HG02610 (cell line): ENCODE measurements around the gene SH3GL2.

Source experiments
- ATAC-seq: cut with Tn5 transposase; IDR thresholded peaks from one replicate; pipeline ENCODE4 v1.9.1; 2021; ENCODE audit warnings: mild to moderate bottlenecking, moderate library complexity; ENCODE audit not compliant: unreplicated experiment

Gene SH3GL2

DNA sequence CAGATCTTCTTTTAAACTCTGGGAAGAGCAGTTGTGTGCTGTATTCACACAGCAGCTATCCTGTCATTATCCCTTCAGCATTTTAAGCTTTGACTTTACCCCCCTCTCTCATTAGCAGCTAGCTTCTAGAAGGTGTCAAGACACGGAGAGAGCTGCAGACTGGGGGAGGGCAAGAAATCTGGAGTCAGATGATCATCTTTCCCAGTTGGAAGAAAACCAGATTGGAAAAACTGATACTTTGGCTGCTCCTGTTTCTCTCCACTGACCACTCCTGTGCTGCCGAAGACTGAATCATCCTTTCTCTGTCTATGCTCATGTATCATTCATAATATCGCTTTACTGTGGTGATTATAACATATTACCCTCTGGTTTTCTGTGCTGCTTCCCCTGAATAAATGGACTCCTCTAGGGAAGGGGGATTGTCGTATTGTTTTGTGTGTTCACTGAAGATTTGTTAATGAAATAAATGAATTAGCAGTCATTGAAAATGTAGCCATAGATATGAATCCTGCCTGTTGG lies 75.1 kb downstream of the SH3GL2 start:
- no peak for ATAC-seq

DNA sequence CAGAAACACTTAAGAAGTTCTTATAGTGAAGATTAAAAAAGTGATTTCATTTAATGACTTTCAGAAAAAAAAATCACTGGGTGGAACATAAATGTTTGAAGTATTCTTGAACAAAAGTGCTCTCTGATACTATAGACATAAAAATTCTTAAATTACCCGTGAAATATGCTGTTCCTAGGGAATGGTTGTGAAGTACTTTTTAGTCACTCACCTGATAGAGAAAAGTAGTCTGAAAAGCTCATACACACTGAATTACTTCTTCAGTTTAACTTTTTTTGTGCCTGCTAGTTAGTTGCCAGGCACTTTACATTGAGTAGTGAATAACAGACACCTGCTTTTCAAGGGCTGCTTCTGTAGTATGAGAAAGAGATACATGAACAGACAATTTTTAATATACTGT lies 78.0 kb downstream of the SH3GL2 start:
- ATAC-seq: no peak

DNA sequence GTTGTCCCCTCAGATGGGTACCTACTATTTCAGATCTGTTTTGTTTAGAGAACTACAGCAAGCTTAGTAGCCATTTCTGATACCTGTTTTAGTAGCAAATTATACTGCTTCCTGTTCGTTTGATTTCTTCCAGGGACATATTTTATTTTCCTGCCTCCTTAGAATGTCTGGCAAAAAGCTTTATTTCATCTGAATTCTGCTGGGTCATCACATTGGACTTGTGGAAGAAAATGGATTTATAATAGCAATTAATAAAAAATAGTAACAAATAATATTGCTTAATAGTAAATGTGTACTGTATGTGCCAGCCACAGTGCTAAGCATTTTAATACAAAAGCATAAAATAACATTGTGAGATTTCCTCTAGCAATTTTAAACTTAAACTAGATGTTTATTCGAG lies 79.4 kb downstream of the SH3GL2 start:
- ATAC-seq: no peak

DNA sequence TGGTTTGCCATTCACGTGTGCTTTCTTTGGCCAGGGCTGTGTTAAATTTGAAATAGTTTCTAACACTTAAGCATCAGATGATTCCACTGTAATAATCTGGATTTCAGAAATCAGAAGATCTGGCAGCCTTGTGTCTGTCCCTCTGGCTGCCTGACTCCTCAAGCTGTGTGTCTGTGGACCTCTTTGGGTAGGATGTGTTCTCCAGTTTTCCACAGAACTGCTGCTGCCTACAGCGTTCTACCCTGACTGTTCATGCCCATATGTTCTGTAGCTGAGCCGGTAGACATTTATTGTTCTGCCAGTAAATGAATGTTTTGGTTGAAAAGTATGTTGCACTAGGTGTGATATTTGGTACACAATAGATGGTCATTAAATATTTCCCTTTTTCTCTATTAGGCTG lies 81.3 kb downstream of the SH3GL2 start:
- ATAC-seq: no peak

DNA sequence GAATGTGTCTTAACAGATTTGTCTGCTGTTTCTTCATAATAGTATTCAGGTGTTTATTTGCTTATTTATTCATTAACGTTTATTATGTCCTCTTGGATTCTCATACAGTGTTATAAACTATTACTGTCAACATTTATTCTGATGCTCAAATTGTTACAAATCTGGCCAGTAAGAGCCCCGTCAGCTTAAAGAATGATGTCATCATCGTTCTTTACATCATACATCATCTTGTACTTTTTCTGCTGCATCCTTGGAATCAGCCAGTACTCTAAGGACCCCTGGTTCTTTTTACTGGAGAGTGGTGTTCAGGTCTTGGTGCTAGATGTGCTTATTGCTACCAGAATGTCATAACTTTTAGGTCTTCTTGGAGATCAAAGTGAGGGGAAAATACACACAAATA lies 86.6 kb downstream of the SH3GL2 start:
- no peak for ATAC-seq

DNA sequence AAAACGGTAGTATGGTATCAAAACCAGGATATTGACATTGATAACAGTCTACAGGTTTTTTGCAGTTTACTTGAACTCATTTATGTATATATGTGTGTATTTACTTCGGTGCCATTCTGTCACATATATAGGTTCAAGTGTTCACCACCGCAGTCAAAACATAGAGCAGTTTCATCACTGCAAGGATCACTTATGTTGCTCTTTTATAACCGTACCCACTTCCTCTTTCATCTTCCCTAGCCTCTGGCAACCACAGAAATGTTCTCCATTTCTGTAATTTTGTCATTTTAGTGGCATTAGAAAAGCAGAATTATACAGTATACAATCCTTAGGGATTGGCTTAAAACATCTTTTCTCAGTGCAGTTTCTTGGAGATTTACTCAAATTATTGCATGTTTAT lies 90.3 kb downstream of the SH3GL2 start:
- no peak for ATAC-seq

DNA sequence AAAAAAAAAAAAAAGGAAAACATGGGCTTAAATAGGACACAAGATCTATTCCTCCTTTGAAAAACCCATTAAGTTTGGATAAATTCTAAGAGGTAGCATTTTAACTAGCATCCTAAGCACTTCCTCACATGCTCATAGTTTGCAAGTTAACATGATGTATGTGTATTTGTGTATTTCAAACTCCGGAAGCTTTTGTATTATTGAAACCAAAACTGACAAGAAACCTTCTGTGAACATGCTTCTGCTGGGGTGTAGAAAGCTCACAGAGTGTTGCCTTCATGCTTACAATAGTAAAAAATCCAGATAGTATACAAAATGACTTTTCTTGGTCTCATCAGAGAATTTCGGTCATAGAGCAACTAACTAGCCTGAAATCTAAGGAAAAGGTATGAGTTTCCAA lies 103.8 kb downstream of the SH3GL2 start:
- ATAC-seq: no peak

DNA sequence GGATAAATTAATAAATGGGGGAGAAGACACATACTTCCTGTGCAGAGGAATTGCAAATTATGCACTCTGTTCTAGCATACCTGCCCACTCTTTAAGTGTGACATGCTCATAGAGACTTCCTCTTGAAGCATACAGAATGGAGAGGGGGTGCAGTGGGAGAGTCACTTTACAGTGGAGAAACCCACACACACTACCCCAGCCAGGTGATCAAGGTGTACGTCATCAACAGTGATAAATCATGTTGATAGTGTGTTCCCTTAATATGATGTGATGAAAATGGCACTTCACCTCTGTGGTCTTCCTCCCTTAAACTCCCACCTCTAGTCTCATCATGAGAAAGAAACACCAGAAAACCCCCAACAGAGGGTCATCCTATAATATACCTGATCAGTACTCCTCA lies 110.0 kb downstream of the SH3GL2 start:
- no peak for ATAC-seq

DNA sequence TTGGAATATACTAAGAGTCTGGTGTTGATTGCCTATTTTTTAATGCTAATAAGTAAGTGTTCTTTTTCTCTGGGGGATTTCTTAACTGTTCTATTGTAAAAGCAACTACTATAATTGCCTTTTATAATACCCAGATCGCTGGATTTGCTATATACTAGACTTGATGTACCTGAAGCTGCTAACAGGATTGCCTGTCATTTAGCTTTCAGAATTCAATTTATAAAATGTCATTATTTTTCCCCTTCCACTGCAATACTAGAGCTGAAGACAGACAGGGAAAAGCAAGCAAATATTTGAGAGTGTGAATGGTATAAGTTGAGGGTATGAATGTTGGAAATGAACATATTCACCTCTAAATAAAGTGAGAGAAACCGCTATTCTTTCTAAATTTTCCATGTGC lies 115.5 kb downstream of the SH3GL2 start:
- ATAC-seq: no peak

DNA sequence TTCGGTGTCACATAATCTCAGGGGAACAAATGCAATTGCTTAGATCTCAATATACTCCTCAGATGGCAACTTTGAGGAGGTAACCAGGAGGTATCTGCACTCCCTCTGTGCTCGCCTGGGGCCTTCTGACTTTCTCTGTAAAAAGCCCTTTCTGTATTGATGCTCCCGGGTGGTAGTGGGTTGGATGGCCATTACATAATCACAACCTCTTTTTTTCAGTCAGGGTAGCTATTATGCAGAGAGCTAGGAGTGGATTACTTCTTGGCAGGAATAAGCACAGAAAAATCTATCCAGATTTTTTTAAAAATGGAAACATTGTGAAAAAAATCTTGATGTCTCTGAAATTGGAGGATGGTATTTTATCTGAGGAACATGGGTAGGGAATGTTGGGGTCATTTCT lies 116.6 kb downstream of the SH3GL2 start:
- ATAC-seq: no peak

DNA sequence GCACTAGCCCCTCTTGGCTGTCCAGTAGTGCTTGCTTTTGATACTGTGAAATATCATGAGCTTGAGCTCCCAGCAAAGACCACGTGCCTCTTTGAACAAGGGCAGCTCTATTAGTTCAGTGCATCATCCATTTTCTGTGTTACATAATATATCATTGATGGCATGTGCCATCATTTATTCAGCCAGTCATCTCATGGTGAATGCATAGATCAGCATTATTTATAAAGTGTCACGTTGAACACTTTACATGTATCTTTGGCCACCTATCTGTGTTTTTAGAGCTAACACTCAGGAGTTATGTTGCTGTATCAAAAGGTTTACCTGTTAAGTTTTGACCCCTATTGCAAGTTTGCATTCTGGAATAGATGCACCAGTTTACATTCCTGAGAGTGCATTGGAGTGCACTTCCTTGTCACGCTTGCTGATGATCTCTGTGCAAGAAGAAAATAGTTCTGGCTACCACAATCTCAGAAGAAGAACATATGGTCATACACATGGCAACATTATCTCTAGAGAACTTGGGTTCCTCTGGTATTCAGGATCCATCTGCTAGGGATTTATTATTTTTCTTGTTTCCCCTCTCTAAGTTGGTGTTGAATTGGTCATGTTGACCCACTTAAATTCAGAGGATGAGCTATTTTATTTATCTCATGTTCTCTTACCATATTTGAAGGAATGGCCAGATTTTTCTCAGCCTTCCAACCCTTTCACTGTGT lies 120.9 kb downstream of the SH3GL2 start:
- ATAC-seq: no peak

DNA sequence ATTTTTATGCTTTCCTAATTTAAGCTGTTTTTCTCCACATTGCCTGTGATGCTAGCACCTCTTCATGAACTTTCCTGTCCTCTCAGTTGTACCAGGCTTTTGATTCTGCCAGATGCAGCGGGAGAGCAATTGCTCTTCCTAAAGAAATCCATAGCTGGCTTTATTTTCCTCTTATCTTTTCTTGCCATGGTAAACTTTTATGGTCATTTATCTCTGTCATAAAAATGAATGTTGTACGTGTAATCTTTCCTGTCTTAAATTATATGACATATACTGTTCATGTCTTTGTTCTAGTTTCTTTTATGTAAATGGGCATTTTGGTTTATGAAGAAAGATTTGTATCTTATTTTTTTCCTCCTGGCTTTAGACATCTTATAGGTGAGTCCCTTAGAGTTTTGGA lies 127.5 kb downstream of the SH3GL2 start:
- ATAC-seq: no peak

DNA sequence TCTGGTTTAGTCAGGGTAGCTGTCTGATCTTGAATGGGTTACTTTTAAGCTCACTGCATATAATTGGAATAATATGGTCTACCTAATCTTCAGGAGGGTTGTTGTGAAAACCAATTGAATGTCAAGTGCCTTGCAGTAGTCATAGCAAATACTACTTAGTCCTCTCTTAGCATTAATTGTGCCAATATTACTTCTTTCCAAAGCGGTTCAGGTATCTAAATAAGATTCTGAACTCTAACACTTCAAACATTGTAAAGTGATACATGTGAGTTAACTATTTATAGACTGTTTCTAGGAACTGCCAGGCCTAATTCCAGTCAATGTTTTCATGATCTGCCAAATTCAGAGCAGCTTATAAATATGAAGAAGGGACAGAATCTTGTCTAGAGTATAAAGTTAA lies 140.2 kb downstream of the SH3GL2 start:
- ATAC-seq: no peak

DNA sequence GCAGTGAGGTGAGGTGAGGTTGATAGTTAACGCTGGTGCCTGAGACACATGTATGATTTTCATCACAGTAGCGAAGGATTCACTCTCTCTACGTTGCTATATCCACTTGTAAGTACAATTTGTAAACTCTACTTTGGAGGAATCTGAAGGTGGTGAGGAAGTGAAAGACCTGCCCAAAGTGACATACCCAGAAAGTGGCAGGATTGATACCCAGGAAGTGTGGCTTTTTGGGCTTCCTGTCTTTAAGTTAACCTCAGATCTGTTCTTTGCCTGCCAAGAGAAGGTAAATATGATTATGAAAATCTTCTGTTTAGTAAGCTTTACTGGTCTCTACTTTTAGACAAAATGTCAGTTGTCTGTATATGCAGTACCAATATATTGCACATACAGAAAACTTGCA lies 143.1 kb downstream of the SH3GL2 start:
- no peak for ATAC-seq

DNA sequence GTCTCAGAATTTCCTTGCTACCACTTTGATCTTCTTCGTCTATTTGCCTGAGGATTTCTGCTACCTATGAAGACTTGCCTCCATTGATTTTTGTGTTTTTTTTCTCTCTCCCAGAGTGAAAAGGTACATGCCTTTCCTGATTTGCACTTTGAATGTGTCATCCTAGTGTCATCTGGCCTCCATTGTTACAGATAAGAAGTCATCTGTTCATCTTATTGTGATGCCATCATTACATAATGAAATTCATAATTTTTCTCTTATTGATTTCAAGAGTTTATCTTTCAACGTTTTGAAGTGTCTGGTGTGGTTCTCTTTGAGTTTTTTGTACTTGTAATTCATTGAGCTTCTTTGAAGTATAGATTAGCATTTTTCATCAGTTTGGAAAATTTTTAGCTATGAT lies 144.8 kb downstream of the SH3GL2 start:
- ATAC-seq: no peak

DNA sequence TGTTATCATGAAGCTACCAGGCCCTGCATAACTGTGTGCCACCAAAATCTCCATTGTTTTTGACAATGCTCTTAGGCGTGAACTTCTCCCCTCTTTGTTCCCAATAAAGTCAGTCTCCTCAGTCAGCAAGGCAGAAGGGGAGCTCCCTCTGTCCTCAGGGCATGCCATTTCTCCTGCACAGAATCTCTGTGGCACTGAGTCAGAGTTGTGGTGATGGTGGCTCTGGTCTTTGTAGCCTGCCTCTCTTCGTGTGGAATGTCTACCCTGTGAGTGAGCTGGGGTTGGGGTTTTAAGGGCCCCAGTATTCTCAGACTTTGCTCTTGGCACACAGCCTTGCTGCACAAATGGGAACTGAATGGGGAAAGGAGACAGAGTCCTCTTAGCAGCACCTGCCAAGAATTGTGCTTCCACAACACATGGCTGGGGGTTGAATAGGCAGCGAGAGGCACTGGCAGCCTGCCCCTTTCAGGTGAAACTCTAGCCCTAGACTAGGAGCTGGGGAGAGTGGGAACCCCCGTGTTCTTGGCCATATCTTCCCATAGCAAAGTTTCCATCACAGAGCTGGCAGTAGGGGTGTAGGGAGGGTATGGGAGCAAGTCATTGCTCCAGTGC lies 146.6 kb downstream of the SH3GL2 start:
- no peak for ATAC-seq

DNA sequence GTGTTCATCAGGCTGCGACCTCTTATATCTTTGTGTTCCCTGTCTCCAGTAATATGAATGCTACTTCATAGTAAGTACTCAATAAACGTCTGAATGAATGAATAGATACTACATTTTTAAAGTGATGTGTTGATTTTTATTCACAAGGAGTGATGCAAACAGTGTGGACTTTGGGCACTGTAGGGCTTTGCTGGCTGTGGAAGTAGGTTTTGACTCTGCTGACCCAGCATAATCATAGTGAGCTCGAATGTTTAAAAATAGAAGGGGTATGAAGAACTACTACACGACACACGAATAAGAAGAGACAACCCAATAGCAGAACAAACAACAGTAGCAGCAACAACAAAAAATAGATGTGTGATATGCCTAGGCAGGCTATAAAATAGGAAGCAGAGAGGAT lies 147.4 kb downstream of the SH3GL2 start:
- ATAC-seq: no peak

DNA sequence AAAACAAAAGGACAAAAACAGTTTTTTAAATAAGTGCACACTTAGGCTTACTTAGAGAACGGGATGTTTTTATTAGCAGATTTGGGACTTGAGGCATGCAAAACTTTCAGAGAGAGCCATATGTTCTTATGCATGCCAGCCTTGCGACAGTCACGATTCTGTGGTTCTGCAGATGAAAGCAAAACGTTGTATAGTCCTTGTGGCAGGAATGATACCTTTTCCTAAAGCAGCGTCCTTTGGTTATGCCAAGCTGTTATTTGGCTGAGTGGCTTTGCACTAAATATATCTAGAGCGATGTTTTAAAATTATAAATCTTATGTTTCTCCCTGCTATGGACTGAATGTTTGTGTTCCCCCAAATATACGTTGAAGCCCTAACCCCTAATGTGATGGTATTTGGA lies 152.0 kb downstream of the SH3GL2 start:
- no peak for ATAC-seq

DNA sequence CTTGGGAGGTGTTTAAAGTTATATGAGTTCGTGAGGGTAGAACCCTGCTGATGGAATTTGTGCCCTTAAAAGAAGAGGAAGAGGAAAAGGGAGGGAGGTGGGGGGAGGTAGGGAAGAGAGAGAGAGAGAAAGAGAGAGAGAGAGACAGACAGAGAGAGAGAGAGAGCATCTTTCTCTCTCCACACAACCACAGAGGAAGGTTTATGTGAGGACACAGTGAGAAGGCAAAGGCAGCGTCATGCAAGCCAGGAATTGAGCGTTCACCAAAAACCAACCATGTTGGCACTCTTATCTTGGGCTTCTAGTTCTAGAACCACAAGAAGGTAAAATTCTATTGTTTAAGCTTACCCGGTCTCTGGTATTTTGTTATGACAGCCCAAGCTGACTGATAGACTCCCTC lies 152.4 kb downstream of the SH3GL2 start:
- ATAC-seq: no peak

DNA sequence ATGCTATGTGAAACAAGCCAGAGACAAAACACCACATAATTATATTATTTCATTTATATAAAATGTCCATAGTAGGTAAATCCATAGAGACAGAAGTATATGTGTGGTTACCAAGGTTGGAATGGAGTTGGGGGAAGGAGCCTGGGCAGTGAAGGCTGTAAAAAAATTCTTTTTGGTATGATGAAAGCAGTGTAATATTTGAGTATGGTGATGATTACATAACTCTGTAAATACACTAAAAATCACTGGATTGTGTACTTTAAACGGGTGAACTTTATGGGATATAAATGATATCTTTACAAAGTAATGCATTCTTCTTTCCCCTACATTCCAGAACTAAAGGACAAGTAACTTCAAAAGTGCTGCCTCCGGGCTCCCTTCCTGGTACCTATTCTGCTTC lies 155.8 kb downstream of the SH3GL2 start:
- no peak for ATAC-seq

DNA sequence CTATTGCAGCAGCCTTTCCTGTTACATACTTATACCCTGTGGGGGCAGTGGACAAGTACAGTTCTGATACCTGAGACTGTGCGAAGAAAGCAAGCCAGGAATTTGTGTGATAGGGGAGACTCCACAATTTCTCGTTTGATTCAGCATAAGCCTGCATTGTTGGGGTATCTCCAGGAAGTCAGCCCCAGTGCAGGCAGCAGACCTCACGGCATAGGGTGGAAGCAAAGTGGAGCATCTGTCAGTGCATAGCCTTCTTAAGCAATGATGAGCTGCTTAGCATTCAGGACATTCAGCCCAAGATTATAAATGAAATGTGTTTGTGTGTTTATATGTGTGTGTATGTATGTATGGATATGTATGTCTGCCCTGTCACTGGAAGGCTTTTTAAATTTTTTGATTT lies 157.0 kb downstream of the SH3GL2 start:
- ATAC-seq: no peak

DNA sequence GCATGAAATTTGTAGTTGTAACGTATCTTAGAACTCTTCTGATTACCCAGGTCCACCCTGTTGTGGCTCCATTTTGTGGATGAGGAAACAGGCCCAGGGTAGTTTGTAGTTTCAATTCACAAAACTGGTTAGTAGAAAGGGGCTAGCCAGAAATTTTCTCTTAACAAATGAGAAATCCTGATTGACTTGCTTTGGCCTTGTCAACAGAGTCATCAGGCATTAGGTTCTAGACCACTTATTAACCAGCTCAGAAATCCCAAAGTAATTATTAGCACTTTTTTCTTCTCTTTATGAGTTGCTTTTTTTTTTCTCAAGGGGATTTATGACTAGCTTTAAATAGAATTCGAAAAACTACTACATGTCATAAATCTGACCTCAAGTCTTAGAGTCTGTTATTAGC lies 160.2 kb downstream of the SH3GL2 start:
- no peak for ATAC-seq

DNA sequence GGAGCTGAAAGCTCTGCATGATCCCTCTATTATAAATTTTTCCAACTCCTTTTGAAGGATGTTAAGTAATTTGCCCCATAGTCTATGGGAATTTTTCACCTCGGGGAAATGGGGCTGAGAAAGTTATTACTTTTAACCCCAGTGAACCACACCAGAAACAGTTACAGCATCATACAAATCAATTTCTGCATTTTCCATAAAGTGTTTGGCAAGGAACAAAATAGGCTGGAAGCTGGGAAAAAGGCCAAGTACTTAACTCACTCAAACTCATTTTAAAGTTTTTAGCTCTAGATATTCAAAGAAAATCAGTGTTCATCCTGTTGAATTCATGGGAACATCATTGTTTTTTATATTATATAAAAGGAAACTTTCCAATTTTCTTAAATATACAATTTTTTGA lies 160.9 kb downstream of the SH3GL2 start:
- ATAC-seq: no peak
